Heart right ventricle (tissue), 16 donors: ENCODE measurements around the gene C5orf58. TPM values are rescaled to one million over a fixed set of nuclear protein-coding genes. Genes with fewer than 3 reads are reported as not detected.

ENCODE experiments used
- ATAC-seq, 8 donors: fragments of 200-7000 bp; cut with Tn5 transposase; one replicate each; pipeline ENCODE4 v1.9.1; 2020; ENCODE audit warnings: mild to moderate bottlenecking in 8 of 8, moderate library complexity in 8 of 8, moderate number of reproducible peaks in 1 of 8
- DNase-seq, 2 donors: peaks; one replicate each; pipeline ENCODE4 v3.0.0-alpha.2; 2020
- H3K27ac ChIP-seq, 10 donors: fragments of 200-600 bp; sonication (generic) in 2 of 10; one replicate each; pipeline versions ENCODE4 v1.5.0 to v1.8.0; 2020 to 2022; ENCODE audit warnings: mild to moderate bottlenecking in 3 of 10
- H3K27me3 ChIP-seq, 7 donors: fragments of 200-600 bp; one replicate each; pipeline ENCODE4 v1.8.0; 2021 to 2022; ENCODE audit warnings: mild to moderate bottlenecking in 2 of 7
- H3K36me3 ChIP-seq, 9 donors: fragments of 200-600 bp; sonication (generic) in 1 of 9; one replicate each; pipeline versions ENCODE4 v1.5.0 to v1.8.0; 2020 to 2022; ENCODE audit warnings: mild to moderate bottlenecking in 2 of 9
- H3K4me1 ChIP-seq, 9 donors: fragments of 200-600 bp; sonication (generic) in 1 of 9; one replicate each; pipeline versions ENCODE4 v1.5.0 to v1.8.0; 2020 to 2022; ENCODE audit warnings: mild to moderate bottlenecking in 4 of 9
- H3K4me3 ChIP-seq, 10 donors: fragments of 200-600 bp; sonication (generic) in 2 of 10; one replicate each; pipeline versions ENCODE4 v1.5.0 to v1.8.0; 2020 to 2022; ENCODE audit warnings: mild to moderate bottlenecking in 7 of 10, moderate library complexity in 2 of 10
- H3K9me3 ChIP-seq, 11 donors: fragments of 200-600 bp in 10 of 11; sonication (generic) in 2 of 11; one replicate each; pipeline versions ENCODE4 v1.5.0 to v1.8.0; 2013 to 2022; ENCODE audit warnings: mild to moderate bottlenecking in 2 of 11, control low read depth in 1 of 11, moderate library complexity in 1 of 11
- WGBS, 2 donors: extraction: QIAGEN DNeasy Blood & Tissue Kit; methylation state at CpG; one replicate each; pipeline ENCODE4 v1.1.7; 2013; ENCODE audit warnings: inconsistent platforms in 1 of 2; 5-methylcytosine and 5-hydroxymethylcytosine counted together
- intact Hi-C, 10 donors: fragments of 100-400 bp; cut with DNase I; formaldehyde crosslinking; loops; one replicate each; pipeline versions ENCODE4 v1.11.1 to v1.14.2; 2022
- polyA plus RNA-seq, 2 donors: library from polyadenylated mRNA; stranded (reverse); fragments of 200-250 nt; gene quantifications; one replicate each; pipeline ENCODE4 v1.2.3, GENCODE V29; 2013
- total RNA-seq, 10 donors: library from RNA; stranded (reverse); fragmentation: NEBNext Ultra II Directional in 3 of 10; extraction: Animal tissue kit (Norgen Biotek cat#: 25700) in 3 of 10; gene quantifications; one replicate each; pipeline versions ENCODE4 v1.2.1 to v1.2.4, GENCODE V29; 2021 to 2023
- TF ChIP-seq, protein P1 (sequence below), 9 donors: fragments of 200-600 bp; sonication (generic) in 2 of 9; IDR thresholded peaks; one replicate each; pipeline versions ENCODE4 v1.5.0 to v1.8.0; 2021 to 2022; ENCODE audit warnings: antibody characterized with exemption in 9 of 9, mild to moderate bottlenecking in 5 of 9, moderate library complexity in 1 of 9
- donor health status: Arrhythmogenic right ventricular cardiomyopathy.
- donor health status: ischemic (EF 13 %, LVEDD 7.1; RV severe dilation, severe dysfunction).
- donor health status: healthy with polysubstance abuse.
- donor health status: DM: no; HTN: yes; CAD: no.
- donor health status: DM: no; HTN: no; CAD: no.
- donor health status: ischemic (EF 25% LVEDD 6.9; RV normal size, moderate dysfunction).
- donor health status: ischemic (EF 25% LVEDD 5.7; RV mildly dilated, moderate dysfunction).
- donor health status: healthy.
- donor health status: DM: yes; HTN: yes; CAD: no.
- donor health status: Ischemic cardiomyopathy.
- donor health status: ischemic (EF 35%, LVEDD 5.7; RV mildly dilated, moderate dysfunction).
- donor health status: nonischemic (EF 11% LVEDD 7.7; RV severe dilation, severe dysfunction).
- donor health status: DM: yes; HTN: yes; CAD: no.
- donor health status: PGD.
- donor health status: ischemic (EF 29% LVEDD 5.4; RV normal size, mild dysfunction).
- donor health status: nonischemic (EF 23%, LVEDD 6.1; RV moderate dilation, normal function).

C5orf58 gene
- total and polyA plus RNA-seq, 12 donors = 0.56 to 1.1 TPM; not detected in 10

DNA sequence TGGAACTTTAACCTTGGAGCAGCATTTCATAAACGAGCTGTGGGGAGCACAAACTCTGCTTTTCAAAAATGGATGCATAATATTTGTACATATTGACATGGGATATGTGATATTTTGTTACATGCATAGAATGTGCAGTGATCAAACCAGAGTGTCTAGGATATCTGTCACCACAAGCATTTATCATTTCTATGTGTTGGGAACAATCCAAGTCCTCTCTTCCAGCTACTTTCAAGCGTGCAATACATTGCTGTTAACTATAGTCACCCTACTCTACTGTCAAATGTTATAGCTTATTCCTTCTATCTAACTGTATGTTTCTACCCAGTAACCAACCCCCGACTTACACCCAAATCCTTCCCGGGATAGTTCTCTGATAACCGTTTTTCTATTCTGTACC is 15.0 kb upstream of the C5orf58 start:
- H3K4me1 ChIP-seq = peaks cover 0 to 15% (median 6%) of the 10 kb centered on the region in 9 donors
- H3K27ac ChIP-seq = no peak overlapping the region
- no peak for ATAC-seq
- H3K4me3 ChIP-seq = no peak overlapping the region
- H3K36me3 ChIP-seq = no peaks in the 10 kb centered on the region
- DNase-seq = no peak
- peaks cover 0 to 4% (median 0%) of the 10 kb centered on the region in 7 donors for H3K27me3 ChIP-seq
- no peaks in the 10 kb centered on the region for H3K9me3 ChIP-seq
- TF ChIP-seq, protein P1, sequence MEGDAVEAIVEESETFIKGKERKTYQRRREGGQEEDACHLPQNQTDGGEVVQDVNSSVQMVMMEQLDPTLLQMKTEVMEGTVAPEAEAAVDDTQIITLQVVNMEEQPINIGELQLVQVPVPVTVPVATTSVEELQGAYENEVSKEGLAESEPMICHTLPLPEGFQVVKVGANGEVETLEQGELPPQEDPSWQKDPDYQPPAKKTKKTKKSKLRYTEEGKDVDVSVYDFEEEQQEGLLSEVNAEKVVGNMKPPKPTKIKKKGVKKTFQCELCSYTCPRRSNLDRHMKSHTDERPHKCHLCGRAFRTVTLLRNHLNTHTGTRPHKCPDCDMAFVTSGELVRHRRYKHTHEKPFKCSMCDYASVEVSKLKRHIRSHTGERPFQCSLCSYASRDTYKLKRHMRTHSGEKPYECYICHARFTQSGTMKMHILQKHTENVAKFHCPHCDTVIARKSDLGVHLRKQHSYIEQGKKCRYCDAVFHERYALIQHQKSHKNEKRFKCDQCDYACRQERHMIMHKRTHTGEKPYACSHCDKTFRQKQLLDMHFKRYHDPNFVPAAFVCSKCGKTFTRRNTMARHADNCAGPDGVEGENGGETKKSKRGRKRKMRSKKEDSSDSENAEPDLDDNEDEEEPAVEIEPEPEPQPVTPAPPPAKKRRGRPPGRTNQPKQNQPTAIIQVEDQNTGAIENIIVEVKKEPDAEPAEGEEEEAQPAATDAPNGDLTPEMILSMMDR (IDR thresholded peaks at IDR 0.05) = no peak
- intact Hi-C loops = loop anchor here in 1 of 10 donors (2.0 kb wide), 1 partner anchor 117 kb away; no protein-coding TSS in a partner anchor
- WGBS, 2 donors = 76 to 84% methylated on average over 5 of the region's 5 CpGs

DNA sequence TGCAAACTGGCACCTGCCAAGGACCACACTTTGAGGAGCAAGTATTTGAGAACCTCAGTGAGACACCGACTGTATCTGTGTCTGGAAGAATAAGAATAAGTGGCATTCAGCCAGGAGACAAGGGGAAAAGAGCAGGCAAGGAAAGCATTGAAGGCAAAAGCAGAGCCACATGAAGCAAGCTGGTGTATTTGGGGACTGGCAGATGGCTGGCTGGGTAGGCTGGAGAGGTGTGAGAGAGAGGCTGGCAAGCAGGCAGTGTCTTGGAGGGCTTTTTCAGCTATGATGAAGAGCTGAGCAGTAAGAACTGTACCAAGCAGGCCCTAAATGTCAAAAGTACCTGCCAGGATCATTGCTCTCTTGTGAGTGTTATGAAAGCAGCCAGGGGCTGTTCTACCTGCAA is 14.1 kb upstream of the C5orf58 start:
- Histone ChIP-seq H3K27ac (no peak overlapping the region), H3K4me1 (peaks cover 0 to 22% (median 9%) of the 10 kb centered on the region in 9 donors), H3K9me3 (no peaks in the 10 kb centered on the region), H3K4me3 (no peak overlapping the region), H3K36me3 (no peaks in the 10 kb centered on the region), H3K27me3 (peaks cover 0 to 4% (median 0%) of the 10 kb centered on the region in 7 donors)
- 53 to 59% methylated on average over 1 of the region's 1 CpG for WGBS, 2 donors
- intact Hi-C loops = no loop called here
- DNase-seq (no peak), ATAC-seq (no peak)
- TF ChIP-seq, protein P1 (IDR thresholded peaks at IDR 0.05) = no peak

DNA sequence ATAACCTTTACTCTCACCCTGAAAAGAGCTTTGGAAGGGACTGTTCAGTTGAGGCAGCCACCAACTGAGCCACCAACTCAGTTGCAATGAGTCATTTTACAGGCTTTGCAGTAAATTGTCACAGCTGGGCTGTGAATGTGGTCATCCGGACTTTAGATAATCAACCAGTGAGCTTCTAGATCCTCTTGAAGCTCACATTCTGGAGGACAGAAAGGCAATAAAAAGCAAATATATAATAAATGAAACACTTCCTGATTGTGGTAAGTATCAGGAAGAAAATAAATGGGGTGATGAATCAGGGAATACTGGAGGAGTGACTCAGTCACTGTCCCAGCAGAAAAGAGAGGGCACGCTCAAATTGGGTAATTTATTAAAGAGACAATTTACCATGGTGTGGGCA is 13.2 kb upstream of the C5orf58 start:
- no peak for DNase-seq
- H3K36me3 ChIP-seq = no peaks in the 10 kb centered on the region
- TF ChIP-seq, protein P1 (IDR thresholded peaks at IDR 0.05) = no peak
- H3K27ac ChIP-seq = no peak overlapping the region
- no peak overlapping the region for H3K4me3 ChIP-seq
- WGBS, 2 donors = 82 to 83% methylated on average over 2 of the region's 2 CpGs
- ATAC-seq = no peak
- H3K27me3 ChIP-seq = peaks cover 0 to 4% (median 0%) of the 10 kb centered on the region in 7 donors
- H3K4me1 ChIP-seq = peaks cover 0 to 24% (median 9%) of the 10 kb centered on the region in 9 donors
- intact Hi-C loops = loop anchor here in 4 of 10 donors (10.0 kb wide), 3 partner anchors 125 to 415 kb away; no protein-coding TSS in a partner anchor
- H3K9me3 ChIP-seq = no peaks in the 10 kb centered on the region

DNA sequence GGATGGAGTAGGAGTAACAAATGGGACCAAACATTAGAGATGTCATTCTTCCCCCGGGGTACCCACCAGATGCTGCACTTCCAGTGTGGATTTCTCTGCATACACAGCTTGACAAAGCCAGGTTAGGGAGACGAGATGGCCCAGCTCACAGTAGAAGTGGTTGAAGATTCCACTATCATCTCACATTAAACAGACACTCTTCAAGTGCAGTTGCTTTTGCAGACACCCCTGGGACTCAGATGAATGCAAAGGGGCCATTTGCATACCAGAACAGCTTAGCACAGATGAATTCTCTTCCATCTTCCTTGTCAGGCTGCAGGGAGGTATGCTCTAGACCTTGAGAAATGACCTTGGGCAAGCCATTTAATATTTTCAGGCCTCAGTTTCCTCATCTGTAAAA is 12.6 kb upstream of the C5orf58 start:
- TF ChIP-seq, protein P1 (IDR thresholded peaks at IDR 0.05) = no peak
- intact Hi-C loops = loop anchor here in 4 of 10 donors (10.0 kb wide), 3 partner anchors 125 to 415 kb away; no protein-coding TSS in a partner anchor
- Histone ChIP-seq H3K36me3 (no peaks in the 10 kb centered on the region), H3K4me1 (peaks cover 0 to 24% (median 9%) of the 10 kb centered on the region in 9 donors), H3K27me3 (peaks cover 0 to 4% (median 0%) of the 10 kb centered on the region in 7 donors), H3K27ac (no peak overlapping the region), H3K9me3 (no peaks in the 10 kb centered on the region), H3K4me3 (no peak overlapping the region)
- 74 to 83% methylated on average over 2 of the region's 2 CpGs for WGBS, 2 donors
- ATAC-seq (no peak), DNase-seq (no peak)
